ENCODE data around the gene LENG1.

Gene LENG1

GRCh38 chr19:54169149-54169740 lies 9.7 kb upstream of the LENG1 start:
- DNase-seq (ENCODE audit: low spot score), result no peak
- no peak for TF ChIP-seq CTCF (IDR thresholded peaks at IDR 0.05; ENCODE audit: extremely low read depth, missing control alignments)

GRCh38 chr19:54168174-54168917 lies 8.8 kb upstream of the LENG1 start:
- peak; percentile 81 for TF ChIP-seq CTCF (IDR thresholded peaks at IDR 0.05; ENCODE audit: extremely low read depth, missing control alignments)
- peak; percentile 90 for DNase-seq (ENCODE audit: low spot score)

- no peak for DNase-seq (ENCODE audit: low spot score)
- no peak for TF ChIP-seq CTCF (IDR thresholded peaks at IDR 0.05; ENCODE audit: extremely low read depth, missing control alignments)
Observed at GRCh38 chr19:54165222-54165621, 5.7 kb upstream of the LENG1 start.

- no peak for TF ChIP-seq CTCF (IDR thresholded peaks at IDR 0.05; ENCODE audit: extremely low read depth, missing control alignments)
- DNase-seq (ENCODE audit: low spot score), result no peak
Observed at GRCh38 chr19:54164369-54165068, 5.0 kb upstream of the LENG1 start.

GRCh38 chr19:54162884-54163283 lies 3.4 kb upstream of the LENG1 start:
- TF ChIP-seq CTCF (IDR thresholded peaks at IDR 0.05; ENCODE audit: extremely low read depth, missing control alignments), result no peak
- DNase-seq (ENCODE audit: low spot score), result no peak

GRCh38 chr19:54162241-54162805 lies 2.8 kb upstream of the LENG1 start:
- peak; percentile 88 for DNase-seq (ENCODE audit: low spot score)
- TF ChIP-seq CTCF (IDR thresholded peaks at IDR 0.05; ENCODE audit: extremely low read depth, missing control alignments), result no peak

- no peak for DNase-seq (ENCODE audit: low spot score)
- TF ChIP-seq CTCF (IDR thresholded peaks at IDR 0.05; ENCODE audit: extremely low read depth, missing control alignments), result no peak
Observed at GRCh38 chr19:54160854-54161253, 1.3 kb upstream of the LENG1 start.
